ENCODE data around the gene IRF6.
A peak's percentile ranks its signal among the peaks of the same experiment; 100 is the strongest.

IRF6 gene

DNA sequence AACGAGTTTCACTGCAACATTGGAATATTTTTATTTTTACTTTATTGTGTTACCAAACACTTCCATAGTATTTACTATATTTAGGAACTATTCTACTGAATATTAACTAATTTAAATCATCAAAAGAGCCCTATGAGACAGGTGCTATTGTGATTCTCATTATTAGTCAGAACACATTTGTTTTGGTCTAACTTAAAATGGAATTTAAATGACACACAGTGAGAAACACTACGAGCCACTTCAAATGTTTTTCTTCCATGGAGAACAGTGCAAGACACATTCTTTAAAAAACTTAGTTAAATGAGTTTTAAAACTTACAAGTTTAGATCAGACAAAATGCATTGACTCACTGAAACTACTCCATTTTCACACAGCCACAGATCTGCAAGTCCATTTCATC, 56.7 kb downstream of the IRF6 start:
- DNase-seq (ENCODE audit: extremely low read depth, low read depth): no peak
- no peak for TF ChIP-seq CTCF (IDR thresholded peaks at IDR 0.05; ENCODE audit: low read depth, low read length, missing control alignments)
- H3K4me3 ChIP-seq (replicated peaks; ENCODE audit: low read depth, low read length): no peak overlapping the region

- no peak overlapping the region for H3K4me3 ChIP-seq (replicated peaks; ENCODE audit: low read depth, low read length)
- no peak for TF ChIP-seq CTCF (IDR thresholded peaks at IDR 0.05; ENCODE audit: low read depth, low read length, missing control alignments)
- no peak for DNase-seq (ENCODE audit: extremely low read depth, low read depth)
These were observed 57.3 kb downstream of the IRF6 start for GRCh38 chr1:209748620-209749019.

DNA sequence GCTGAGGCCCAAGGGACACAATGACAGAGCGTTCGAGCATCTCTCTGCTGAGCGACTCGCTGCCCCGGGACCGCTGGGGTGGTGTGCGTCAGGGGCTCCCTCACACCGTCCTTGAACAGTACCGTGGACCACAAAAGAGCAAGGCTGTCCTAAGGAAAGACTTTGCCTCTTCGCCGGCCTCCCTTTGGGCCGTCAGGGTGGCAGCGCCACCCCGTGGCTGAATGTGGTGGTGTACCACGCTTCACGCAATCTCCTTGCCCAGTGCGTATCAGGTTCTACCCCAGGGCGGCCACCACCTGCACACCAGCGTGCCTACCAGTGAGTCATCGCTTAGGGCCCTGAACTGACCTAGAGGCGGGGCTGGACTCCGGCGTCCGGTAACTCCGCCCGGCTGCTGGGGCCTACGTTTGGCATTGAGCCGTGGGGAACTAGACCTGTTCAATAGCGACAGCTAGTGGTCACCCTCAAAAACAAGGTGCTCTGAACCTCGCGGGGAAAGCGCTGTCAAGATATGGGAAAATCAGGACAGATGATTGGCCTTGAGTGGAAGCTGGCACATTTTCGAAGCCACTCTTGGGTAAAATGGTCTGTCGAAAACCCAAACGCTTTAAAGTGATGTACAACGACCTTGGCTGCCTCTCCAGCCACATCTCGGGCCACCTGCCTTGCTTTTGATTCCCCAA, 58.2 kb downstream of the IRF6 start:
- no peak overlapping the region for H3K4me3 ChIP-seq (replicated peaks; ENCODE audit: low read depth, low read length)
- peak; percentile 86 for DNase-seq (ENCODE audit: extremely low read depth, low read depth)
- peak; percentile 83 for TF ChIP-seq CTCF (IDR thresholded peaks at IDR 0.05; ENCODE audit: low read depth, low read length, missing control alignments)

GRCh38 chr1:209746451-209747165, 59.3 kb downstream of the IRF6 start:
- H3K4me3 ChIP-seq (replicated peaks; ENCODE audit: low read depth, low read length): no peak overlapping the region
- DNase-seq (ENCODE audit: extremely low read depth, low read depth): no peak
- TF ChIP-seq CTCF (IDR thresholded peaks at IDR 0.05; ENCODE audit: low read depth, low read length, missing control alignments): no peak

GRCh38 chr1:209743145-209743482, 62.8 kb downstream of the IRF6 start:
- H3K4me3 ChIP-seq (replicated peaks; ENCODE audit: low read depth, low read length): no peak overlapping the region
- no peak for DNase-seq (ENCODE audit: extremely low read depth, low read depth)
- TF ChIP-seq CTCF (IDR thresholded peaks at IDR 0.05; ENCODE audit: low read depth, low read length, missing control alignments): no peak

- DNase-seq (ENCODE audit: extremely low read depth, low read depth): no peak
- TF ChIP-seq CTCF (IDR thresholded peaks at IDR 0.05; ENCODE audit: low read depth, low read length, missing control alignments): no peak
- no peak overlapping the region for H3K4me3 ChIP-seq (replicated peaks; ENCODE audit: low read depth, low read length)
These were observed 63.4 kb downstream of the IRF6 start for GRCh38 chr1:209742409-209743144.
